HG03460 (cell line): ENCODE measurements around the gene PRKAG2.

Source experiments
- ATAC-seq: cut with Tn5 transposase; IDR thresholded peaks from one replicate; pipeline ENCODE4 v1.9.1; 2021; ENCODE audit not compliant: unreplicated experiment

Gene PRKAG2

DNA sequence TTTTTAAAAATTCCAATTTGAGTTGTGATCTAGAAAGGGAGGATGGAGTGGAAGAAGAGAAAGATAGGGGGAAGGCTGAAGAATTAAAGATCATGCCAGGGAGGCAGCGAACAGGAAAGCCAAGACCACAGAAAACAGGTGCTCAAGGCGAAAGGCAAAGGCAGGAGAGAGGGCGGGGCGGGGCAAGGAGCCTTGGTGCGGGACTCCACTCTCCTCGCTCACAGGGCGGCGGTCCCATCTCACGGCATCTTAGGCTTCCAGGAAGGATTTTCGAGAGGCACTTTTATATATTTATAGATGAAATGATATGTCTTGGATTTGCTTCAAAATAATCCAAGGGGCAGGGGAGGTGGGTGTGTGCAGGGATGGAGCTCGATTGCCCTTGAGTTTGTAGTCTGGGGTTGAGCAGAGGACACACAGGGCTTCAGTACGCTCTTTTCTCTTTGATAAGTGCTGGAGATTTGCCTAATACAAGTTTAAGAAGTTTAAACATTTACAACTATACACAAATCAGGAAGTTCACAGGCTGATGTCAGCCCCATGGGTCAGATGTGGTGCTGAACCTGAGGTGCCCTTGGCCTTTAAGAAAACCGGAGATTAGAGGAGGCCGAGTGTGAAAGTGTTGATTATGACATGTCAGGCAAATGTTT is 161.1 kb downstream of the PRKAG2 start:
- no peak for ATAC-seq

DNA sequence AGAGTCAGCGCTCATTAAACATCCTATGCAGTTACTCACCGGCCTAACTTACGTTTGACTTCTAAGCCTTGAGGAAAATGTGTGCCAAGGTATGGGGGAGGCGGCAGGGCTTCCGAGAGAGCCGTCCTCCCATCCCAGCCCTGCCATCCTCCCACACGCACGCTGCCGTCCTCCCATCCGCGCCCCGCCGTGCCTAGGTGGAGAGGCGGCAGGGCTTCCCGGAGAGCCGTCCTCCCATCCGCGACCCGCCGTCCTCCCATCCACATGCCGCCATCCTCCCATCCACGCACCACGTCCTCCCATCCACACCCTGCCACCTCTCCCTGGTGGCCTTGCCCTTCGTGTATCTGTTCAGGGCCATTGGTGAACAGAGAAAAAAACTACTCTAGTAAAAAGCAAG is 162.7 kb downstream of the PRKAG2 start:
- ATAC-seq, result no peak

DNA sequence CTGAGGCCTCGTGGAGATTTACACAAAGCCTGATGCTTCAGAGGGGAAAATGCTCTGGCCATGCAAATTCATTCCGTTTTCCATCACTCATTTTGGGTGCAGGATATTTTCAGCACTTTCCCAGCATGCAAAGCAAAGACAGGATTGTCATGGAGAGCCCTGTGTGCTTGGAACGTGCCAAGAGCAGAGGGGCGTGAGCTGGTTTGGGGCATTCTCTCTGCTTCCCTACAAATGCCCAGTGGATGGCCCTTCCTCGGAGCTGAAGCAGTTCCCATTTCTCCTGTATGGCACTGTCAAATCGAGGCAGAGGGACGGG is 164.1 kb downstream of the PRKAG2 start:
- ATAC-seq, result no peak

DNA sequence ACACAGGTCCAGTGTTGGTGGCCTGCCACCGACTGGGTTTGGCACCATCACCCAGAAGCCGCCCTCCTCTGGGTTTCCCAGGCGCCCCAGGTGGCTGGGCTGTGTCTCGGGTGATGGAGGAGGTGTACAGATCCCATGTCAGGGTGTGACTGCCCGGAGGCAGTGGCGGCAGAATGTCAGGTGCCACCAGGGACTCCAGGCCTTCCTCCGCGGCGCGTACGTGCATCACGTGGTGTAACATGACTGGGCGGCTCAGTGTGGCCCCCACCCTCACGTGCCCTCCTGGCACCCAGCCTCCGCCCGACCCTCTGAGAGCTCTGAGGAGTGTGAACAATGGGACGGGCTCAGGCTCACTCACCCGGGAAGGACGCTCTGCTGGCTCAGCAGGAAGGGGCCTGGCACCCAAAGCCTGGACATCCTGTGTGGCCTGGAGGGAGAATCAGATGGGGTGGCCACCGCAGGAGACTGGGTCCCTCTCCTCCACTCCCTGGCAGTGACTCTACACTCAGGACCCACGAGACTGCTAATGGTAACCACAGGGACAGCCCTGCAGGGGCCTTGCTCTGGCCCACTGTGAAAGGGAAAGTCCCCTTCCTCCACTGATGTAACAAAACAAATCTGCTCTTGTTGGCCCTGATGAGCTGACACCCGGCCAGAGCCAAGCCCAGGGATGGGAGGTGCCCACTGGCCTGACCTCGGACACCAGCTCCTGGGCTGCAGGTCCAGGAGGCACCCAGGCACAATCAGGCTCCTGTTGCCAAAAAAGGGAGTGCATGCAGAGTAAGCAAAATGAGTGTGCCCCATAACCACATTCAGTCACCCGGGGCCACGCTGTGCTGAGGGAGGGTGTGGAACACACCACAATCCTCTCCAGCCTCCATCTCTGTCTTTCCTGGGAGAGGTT is 164.8 kb downstream of the PRKAG2 start:
- no peak for ATAC-seq

DNA sequence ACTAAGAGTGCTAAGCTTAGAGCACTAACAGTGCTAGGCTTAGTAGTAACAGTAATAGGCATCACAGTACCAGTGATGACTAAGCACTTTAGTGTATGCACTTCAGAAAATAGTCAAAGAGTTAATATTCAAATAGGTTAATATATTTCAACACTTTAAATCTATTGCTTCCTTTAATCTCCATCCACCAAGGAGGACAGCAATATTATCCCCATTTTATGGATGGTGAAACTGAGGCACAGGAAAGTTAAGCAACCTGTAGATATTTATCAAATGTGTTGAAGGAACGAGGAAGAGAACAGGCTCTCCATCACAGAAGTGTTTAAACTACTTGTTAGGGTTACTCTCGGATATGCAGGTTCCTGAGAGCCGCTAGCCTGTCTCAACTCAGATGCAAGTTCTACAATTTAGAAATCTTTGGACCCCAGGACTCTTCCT is 165.5 kb downstream of the PRKAG2 start:
- ATAC-seq, result no peak

DNA sequence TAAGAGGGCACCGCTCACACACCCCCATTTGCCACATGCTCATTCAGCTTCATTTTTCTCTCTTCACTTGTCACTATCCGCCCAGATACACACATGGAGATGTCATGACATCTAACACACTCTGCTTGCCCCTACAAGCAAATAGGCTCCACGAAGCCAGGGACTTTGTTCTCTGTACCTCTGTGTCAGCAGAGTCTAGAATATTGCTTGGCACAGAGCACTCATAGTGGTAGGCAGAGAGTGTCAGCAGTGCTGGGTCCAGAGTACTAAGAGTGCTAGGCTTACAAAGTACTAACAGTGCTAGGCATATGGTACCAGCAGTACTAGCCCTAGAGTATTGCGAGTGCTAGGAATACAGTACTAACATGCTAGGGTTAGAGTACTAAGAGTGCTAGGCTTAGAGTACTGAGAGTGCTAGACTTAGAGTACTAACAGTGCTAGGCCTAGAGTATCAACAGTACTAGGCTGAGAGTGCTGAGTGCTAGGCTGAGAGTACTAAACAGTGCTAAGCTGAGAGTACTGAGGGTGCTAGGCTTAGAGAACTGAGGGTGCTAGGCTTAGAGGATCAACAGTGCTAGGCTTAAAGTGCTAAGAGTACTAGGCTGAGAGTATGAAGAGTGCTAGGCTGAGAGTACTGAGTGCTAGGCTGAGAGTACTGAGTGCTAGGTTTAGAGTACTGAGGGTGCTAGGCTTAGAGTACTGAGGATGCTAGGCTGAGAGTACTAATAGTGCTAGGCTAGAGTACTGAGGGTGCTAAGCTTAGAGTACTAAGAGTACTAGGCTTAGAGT is 166.1 kb downstream of the PRKAG2 start:
- ATAC-seq, result no peak

DNA sequence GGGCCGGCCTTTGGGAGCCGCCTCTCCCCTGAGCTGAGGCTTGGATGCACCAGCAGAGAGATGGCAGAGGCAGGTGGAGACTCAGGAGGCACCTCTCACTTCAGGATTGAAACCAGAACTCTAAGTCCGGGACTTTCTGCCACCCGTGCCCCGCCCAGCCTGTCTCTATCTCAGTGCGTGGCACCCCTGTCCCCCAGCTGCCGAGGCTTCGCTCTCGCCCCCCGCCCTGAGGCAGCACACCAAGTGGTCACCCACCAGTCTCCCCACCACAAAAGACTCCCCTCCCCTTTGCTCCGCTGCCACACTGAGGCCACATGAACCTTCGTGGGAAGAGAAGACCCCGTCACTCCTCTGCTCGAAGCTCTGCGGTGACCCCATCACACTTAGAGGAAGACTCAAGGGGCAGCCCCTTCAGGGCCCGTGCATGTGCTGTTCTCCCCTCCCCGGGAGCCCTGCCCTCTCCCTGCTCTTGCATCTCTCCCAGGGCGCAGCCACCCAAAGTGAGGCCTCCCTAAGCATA is 166.7 kb downstream of the PRKAG2 start:
- ATAC-seq, result no peak

DNA sequence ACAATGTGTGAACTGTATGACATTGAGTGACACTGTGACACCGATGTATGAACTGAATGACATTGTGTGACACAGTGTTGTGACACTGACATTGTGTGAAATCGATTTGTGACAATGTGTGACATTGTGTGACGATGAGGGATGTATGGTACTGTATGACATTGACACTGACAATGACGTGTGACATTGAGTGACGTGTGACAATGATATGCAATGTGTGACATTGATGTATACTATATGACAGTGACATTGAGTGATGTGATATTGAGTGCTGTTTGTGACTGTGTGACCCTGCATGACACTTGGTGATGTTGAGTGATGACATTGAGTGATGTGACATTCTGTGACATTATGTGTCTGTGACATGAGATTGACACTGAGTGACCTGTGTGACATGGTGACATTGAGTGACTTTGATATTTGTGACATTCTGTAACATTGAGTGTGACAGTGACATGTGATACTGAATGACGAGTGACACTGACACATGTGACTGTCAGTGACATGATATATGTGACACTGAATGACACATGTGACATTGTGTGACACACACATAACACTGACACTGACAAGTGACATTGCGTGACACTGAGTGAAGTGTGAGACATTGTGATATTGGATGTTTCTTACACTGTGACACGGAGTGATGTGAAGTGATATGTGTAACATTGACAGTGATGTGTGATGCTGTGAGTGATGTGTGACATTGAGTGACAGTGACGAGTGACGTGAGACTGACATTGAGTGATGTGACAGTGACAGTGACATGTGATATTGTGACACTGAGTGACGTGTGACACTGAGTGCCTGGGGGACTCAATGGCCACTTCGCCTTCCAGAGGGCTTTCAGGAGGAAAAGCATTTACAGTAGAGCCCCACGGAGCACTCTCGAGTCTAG is 167.5 kb downstream of the PRKAG2 start:
- no peak for ATAC-seq

DNA sequence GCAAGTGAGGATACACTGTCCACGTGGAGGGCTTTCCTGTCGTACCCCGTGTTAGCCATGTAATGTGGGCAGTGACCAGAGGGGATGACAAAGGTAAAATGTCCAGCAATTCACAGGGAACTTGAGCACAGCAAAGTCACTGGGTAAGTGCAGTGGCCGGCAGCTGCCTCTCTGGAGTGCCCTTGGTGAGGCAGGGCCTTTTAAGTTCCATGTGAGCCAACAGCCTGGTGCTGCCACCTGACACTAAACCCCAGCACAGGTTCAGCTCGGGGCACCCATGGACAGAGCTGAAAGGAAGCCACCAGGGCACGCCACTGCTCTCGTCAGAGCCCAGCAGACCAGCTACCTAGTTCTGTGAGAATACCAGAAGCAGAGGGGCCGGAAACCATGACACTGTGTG is 168.3 kb downstream of the PRKAG2 start:
- ATAC-seq, result no peak

DNA sequence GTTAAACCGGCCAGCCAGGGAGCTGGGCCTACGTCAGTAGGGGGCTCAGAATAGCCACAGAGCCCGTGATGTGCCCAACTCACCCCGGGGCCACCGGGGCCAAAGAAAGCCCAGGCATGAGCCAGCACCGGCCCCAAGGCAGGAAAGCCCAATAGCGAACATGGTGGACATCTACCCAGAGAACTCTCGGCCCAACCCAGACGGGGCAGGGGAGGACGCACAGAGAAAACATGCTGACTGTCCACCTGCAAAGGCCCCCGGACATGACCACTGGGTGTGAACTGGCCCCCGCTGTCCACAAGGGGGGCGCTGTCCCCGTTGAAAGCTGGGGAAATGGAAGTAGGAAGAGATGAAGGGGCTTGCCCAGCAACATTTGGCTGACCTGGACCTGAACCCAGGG is 169.2 kb downstream of the PRKAG2 start:
- no peak for ATAC-seq

DNA sequence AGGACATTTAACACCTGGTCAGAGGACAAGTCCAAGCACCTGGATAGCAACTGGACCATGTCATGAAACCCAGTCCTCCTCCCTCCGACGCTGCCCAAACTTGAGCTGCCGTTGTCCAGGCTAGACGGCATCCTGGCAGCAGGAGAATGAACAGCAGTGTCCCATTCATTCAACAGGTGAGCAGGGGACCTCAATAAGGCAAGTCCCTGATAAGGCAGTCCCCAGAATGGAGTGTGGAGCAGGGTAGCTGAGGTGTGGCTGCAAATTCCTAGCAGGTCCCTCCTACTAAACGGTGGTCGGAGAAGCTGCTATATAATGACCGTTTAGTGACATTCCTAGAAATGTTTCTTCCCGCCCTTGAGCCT is 169.8 kb downstream of the PRKAG2 start:
- no peak for ATAC-seq

DNA sequence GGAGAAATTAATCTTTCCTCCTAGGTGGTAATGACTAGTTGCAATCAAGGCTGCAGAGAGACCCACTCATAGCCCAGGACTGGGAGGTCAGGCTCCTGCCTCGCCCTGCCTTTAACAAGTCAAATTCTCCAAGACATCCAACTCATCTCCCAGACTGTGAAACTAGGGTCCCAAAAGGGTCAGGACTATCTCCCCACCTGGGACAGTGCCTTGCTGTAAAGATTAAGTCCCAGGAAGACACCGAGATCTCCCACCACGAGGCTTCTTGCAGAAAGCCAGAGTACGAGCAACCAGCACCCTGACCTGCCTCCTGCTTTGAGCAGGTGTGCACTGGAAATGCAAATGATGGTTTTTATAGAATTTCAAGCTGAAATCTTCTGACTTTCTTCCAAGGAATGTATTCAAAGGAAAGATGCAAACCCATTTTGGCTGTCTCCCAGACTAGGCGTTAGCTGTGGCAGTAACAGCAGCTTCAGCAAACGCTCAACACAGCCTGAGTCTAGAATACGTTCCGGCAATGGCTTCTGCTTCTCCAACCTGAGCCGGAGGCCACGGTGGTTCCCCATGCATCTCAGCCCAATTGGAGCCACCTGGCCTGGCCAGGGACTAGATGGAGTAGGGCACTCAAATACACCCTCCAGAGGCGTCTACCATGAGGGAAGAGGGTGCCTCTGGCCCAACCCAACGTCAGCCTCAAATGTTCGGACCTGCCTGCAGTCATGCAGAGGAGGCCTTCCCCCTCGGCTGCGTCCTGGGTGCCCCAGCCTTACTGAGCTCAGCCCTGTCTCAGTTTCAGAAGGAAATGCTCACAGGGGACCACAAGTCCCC is 170.4 kb downstream of the PRKAG2 start:
- no peak for ATAC-seq

DNA sequence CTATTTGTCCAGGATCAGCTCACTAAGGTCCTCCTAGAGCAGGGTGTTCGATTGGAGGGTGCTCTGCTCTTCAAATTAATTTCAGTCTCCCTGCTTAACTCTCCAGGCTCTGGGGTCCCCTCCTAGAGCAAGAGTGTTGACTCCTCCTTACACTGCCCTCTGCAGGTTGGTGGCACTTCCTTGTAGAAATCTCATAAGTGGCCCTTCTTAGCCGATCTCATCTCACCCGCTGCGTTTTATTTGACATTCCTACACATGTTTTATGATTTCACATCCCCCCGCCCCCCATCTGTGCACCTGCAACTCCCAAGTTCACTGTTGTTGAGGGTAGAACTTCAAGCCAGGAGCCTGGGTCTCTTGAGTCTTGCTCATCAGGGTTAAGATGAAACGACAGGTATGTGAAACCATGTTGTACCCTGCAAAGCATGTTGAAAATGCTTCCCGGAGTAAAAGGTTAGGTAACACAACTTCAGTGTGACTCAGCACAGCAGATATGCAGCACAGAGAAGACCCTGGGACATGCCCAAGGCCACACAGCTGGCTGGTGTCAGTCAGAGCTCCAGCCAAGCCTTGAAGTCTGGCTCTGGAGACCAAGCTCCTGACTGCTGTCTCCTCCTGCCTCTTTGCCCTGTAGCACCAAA is 171.2 kb downstream of the PRKAG2 start:
- ATAC-seq, result no peak

DNA sequence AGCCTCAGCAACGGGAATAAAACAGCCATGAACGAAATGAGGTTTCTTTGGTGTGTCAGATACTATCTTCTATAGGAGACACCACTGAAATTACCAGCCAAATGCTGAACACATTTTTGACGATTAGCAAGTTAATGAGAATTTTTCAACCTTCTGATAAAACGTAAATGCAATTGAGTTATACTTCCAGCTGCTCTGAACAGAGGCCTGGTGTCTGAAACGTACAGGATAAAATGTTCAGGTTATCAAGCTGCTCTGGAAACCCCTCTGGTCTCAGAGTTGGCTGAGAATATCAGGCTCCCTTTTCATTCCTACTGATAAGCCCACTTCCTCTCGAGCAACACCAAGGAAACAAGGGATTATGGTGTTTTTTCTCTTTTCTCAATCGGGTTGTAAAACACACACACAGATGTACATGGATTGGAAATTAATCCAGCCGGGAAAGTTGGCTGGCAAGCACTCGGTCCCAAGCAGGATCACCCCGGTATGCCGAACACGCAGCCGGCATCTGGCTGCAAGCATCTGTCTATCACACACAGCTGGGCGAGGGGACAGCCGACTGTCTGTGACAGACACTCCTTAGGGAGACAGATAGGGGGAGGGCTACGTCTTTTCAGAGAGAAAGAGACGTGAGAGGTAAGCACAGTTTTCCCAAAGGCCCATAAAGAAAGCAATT is 171.8 kb downstream of the PRKAG2 start:
- no peak for ATAC-seq

DNA sequence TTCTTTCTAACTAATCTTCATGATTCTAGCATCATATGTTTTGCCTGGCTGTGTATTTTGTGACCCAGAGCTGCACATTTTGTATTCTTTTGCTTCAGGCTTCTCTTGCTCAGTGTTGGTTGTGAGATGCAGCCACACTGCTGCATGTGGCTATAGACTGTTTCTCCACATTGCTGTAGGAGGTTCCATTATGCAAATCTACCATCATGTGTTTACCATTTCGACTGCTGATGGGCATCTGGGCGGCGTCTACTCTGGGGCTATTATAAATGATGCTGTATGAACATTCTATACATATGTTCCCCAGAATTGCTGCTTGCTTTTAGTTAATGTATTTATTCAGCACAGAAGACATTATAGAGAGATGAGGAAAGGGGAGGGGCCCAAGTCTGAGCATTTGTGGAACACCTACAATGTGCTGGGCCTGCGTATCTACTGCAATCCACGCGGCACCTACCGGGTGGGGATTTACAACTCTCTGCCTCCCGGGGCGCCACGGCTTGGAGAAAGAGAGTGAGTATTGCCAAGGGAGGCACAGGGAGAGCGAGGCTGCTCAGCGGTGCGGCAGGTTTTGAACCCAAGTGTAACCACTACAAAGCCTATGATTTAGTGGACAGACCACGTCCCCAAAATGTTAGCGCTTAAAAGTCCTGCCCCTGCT is 172.5 kb downstream of the PRKAG2 start:
- ATAC-seq, result no peak

DNA sequence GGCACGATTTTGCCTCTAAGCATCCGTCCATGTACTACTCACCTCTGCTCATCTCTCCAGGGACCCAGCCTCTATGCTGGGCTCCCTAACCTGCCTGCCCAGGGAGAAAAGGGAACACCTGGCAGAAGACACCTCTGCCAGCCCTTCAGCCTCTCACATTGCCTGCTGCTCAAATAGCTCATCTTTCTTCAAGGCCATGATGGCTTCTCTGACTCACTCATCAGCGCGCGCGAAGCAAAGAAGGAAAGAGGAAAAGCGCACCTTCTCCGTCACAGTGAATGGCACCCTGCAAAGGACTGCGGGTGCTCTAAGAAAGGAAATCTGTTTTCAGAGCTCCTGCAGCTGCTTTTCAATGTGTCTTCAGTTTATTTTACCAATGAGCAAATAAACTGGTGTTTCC is 174.0 kb downstream of the PRKAG2 start:
- no peak for ATAC-seq

DNA sequence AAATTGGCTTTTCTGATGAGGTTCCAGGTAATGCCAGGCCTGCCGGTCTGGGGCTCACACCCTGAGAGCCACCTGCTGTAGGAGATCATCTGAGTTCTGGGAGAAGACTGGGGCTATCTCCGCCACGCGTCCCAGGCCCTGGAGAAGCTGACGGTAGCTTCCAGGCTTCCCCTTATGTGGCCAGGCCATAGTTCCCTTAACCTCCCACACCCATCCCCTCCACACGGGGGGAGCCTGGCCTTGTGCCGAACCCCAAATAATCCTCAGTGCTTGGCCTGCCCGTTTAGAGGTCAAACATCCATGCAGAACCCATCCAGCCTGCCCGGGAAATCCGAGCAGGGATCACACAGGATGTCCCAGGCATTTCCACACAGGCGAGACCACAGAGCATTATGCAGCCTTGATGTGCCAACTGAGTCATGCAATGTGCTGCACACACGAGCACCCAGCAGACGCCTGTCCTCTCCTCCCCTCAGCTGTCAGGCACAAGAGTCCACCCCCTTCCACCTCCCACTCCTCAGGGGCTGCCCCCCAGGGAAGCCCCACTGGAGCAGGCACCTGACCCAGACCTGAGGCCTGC is 176.2 kb downstream of the PRKAG2 start:
- no peak for ATAC-seq

DNA sequence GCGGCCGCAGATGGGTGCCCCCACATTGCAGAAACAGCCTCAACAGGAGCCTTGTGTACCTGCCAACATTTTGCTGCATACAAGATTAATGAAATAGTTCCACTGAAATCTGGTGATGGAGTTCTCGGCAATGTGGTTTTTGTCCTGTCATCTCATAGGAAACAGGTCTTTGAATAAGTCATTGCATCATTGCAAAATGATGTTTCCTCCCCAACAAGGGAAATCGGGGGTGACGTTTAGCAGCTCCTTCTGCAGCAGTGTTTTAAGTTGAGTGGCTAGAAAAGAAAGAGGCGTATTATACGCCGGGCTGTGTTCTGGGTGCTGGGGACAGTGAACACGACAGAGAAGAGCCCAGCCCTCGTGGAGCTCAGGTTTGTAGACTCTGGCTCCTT is 177.0 kb downstream of the PRKAG2 start:
- no peak for ATAC-seq
